Uterus (tissue), 2 donors: ENCODE data around the gene MLLT10.

Source experiments
- CTCF ChIP-seq, 4 experiments: fragments of 200-600 bp in 2 of 4; fragments of 450-650 bp in 2 of 4; sonication (generic) in 2 of 4; IDR thresholded peaks; one replicate each; pipeline ENCODE4 v1.5.1; 2016 to 2019; ENCODE audit warnings: antibody characterized with exemption in 4 of 4, mild to moderate bottlenecking in 2 of 4, moderate library complexity in 1 of 4
- POLR2A ChIP-seq, 2 donors: fragments of 450-650 bp; IDR thresholded peaks; one replicate each; pipeline ENCODE4 v1.6.1; 2016; ENCODE audit warnings: antibody characterized with exemption in 2 of 2, mild to moderate bottlenecking in 1 of 2, moderate library complexity in 1 of 2

GRCh38 chr10:21712975-21713374 is 178.9 kb downstream of the MLLT10 start:
- no peak for TF ChIP-seq CTCF (IDR thresholded peaks at IDR 0.05)
- no peak for TF ChIP-seq POLR2A (IDR thresholded peaks at IDR 0.05)
